CD4-positive, alpha-beta T cell treated with Interleukin-2 at 100 ng/mL for 4 hours (primary cell): ENCODE results near the gene DGKD.
A peak's percentile ranks its signal among the peaks of the same experiment; 100 is the strongest.
"Not testable (repeated sequence)": the region's sequence is repeated elsewhere in the genome, so short reads cannot be mapped to it uniquely, and the experiment has no call there.

ENCODE experiments used
- DNase-seq: peaks from one replicate; pipeline ENCODE4 v3.0.0-alpha.2; 2020; ENCODE audit warnings: low spot score

DGKD gene

DNA sequence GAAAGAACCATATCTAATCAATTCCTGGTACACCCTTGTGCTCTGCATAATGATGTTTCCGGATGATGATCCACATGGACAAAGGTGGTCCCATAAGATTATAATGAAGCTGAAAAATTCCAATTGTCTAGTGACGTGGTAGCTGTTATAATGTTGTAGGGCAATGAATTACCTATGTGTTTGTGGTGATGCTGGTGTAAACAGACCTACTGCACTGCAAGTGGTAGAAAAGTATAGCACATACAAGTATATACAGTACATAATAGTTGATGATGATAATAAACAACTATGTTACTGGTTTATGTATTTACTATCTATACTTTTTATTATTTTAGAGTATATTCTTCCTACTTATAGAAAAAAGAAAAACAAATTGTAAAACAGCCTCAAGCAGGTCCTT is 8.4 kb downstream of the DGKD start:
- DNase-seq = no peak

DNA sequence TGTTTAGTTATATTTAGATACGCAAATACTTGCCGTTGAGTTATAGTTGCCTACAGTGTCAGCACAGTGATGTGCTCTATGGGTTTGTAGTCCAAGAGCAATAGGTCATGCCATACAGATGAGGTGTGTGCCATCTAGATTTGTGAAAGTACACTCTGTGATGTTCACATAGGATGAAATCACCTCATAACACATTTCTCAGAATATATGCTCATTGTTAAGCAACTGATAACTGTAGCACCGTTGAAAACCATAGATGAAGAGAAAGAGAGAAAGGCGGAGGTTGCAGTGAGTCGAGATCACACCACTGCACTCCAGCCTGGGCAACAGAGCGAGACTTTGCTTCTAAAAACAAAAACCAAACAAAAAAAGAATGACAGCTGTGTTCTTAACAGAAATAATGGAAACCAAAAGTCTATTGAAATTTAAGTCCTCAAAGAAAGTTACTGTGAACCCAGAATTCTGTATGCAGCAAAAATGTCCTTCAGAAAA is 9.5 kb downstream of the DGKD start:
- no peak for DNase-seq

DNA sequence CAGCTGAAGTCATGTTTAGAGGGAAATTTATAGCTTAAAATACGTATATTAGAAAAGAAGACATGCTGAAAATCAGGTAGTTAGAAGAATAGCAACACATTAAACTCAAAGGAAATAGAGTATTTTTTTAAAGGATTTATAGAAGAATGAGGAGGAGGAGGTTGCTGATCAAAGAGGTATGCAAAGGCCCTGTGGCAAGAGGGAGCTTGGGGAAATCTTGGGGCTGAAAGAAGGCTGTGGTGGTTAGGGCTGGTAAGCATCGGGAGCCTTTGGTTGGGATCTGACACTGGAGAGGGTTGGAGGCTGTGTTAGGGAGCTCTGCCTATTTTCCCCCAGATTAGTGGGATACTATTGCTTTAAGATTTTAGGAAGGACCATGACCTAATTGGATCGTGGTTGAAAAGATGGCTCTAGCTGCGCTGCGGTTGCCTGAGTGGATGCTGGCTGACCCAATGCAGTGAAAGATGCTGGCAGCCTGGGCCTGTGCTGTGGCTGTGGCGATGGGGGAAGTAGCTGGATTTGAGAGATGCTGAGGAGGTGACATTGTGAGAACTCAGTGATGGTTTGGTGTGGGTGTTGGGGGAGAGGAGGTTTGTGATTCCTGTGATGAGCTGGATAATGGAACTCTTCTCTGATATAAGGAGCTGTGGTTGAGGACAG is 11.7 kb downstream of the DGKD start:
- DNase-seq = no peak

DNA sequence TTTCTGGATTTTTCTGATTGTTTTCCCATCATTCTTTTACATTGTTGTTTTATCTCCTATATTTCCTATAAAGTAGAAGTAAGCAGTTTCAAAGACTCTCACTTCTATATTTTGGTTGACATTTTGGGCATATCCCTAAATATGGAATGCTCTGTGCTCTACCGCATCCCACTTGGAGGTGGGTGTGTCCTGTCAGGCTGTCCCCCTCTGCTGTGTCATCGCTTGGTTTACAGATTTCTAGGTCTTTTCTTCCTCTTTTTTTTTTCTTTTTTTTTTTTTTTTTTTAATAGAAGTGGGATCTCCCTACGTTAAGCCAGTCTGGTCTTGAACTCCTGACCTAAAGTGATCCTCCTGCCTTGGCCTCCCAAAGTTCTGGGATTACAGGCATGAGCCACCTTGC is 13.3 kb downstream of the DGKD start:
- no peak for DNase-seq

DNA sequence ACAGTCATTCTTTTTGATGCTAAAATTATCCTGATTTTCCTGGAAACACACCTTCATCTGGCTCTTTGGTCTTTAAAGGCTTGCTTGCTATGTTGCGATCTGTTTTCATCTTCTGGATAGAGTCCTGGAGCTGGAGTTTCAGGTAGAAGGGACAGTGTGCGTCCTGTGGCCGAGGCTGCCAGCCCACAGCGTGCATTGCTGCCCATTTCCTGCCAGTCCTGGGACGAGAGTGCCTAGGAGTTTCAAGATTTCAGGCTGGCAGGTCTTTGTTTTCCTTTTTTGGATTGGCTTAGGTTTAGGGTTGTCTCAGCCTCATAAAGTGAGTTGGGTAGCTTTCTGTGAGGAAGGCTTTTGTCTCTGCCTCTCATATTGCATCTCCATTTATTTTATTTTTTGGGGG is 14.5 kb downstream of the DGKD start:
- no peak for DNase-seq

DNA sequence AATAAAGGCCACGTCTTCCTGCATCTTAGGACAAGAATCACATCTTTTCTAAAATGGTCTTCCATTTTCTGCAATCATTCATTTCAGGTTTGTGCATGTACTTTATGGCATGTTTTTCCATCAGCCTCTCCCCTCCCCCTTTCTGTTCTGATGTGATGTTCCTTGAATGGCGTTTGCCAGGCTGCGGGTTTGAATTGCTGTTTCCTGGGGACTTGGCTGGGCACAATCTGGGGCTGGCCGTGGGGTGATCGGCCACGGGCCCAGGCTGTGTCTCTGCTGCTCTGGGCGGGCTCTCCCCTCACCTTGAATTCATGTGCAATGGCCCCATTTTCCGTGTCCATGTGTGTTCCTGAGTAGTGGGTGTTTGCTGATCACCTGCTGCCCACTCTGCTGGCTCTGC is 15.2 kb downstream of the DGKD start:
- no peak for DNase-seq

DNA sequence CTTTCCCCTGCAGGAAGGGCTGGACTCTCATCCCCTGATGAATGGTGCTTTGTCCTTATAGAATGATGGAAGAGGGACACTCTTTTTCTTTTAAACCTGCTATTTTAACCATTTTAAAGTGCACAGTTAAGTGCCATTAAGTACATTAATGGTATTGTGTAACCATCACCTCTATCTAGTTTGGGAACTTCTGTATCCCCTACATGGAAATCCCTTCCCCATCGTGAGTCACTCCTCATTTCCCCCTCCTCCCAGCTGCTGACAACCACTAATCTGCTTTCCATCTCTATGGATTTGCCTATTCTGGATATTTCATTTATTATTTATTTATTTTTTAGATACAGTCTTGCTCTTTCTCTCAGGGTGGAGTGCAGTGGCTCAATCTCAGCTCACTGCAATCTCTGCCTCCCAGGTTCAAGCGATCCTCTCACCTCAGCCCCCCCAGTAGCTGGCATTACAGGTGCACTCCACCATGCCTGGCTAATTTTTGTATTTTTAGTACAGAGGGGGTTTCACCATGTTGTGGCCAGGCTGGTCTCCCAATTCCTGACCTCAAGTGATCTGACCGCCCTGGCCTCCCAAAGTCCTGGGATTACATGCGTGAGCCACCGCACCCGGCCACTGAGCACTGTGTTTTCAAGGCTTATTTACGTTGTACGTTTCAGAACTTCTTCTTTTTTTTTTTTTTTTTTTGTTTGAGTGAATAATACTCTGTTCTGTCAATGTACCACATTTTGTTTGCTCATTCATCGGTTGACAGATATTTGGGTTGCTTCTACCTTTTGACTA is 15.8 kb downstream of the DGKD start:
- no peak for DNase-seq

DNA sequence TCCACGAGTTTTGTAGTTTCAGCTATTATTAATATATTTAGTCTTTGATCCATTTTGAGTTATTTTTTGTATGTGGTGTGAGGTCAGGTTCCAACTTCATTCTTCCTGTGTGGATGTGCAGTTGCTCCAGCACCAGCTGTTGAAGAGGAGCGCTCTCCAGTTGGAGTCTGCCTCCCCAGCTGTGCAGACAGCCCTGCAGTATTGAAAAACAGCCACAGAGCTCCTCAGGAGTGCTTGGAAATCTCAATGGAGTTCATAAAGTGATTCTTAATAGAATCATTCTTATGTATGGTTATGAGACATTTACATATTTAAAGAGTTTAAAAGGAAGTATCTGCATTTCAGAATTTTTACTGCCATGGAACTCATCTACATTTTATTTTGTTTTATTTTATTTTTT is 17.3 kb downstream of the DGKD start:
- no peak for DNase-seq

DNA sequence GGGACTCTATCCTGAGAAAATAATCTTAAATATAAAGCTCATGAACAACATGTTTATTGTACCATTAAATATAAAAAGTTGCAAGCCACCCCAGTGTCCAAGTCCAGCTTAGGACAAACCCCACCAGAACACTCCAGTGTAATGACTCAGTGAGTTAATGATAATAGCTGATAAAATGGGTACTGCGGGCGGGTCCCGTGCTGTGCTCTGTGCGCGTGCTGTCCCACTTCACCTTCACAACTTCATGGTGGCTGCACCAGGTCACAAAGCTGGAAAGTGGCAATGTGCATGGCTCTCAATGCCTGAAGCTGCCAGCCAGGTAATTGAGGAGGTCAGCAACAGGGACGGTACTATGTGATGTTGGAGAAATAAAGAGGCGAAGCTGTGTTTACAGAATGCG is 18.6 kb downstream of the DGKD start:
- no peak for DNase-seq

DNA sequence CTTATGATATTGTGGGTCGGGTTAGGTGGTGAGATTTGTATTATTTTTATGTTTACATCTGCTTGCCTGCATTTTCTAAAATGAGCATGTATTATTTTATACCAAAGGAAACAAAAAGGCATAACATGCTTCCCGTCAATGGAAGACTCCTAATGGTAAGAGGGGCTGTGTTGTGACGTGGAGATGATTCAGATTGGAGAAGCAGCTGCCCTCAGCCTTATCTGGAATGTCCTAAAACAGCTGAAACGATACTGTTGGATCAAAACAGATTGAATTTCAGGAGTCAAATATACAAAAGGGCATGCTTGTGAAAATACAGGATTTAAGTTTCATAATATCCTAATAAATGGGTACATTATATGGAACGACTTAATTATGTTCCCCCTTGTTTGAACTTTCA is 19.0 kb downstream of the DGKD start:
- DNase-seq = no peak

DNA sequence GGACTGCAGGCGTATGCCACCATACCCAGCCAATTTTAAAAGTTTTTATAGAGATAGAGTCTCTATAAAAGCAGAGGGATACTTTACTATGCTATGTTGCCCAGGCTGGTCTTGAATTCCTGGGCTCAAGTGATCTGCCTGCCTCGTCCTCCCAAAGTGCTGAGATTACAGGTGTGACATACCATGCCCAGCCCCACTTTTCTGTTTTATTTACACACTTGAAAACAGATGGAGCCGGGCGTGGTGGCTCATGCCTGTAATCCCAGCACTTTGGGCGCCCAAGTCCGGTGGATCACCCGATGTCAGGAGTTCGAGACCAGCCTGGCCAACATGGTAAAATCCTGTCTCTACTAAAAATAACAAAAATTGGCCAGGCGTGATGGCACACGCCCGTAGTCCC is 20.5 kb downstream of the DGKD start:
- DNase-seq = not testable (repeated sequence)

DNA sequence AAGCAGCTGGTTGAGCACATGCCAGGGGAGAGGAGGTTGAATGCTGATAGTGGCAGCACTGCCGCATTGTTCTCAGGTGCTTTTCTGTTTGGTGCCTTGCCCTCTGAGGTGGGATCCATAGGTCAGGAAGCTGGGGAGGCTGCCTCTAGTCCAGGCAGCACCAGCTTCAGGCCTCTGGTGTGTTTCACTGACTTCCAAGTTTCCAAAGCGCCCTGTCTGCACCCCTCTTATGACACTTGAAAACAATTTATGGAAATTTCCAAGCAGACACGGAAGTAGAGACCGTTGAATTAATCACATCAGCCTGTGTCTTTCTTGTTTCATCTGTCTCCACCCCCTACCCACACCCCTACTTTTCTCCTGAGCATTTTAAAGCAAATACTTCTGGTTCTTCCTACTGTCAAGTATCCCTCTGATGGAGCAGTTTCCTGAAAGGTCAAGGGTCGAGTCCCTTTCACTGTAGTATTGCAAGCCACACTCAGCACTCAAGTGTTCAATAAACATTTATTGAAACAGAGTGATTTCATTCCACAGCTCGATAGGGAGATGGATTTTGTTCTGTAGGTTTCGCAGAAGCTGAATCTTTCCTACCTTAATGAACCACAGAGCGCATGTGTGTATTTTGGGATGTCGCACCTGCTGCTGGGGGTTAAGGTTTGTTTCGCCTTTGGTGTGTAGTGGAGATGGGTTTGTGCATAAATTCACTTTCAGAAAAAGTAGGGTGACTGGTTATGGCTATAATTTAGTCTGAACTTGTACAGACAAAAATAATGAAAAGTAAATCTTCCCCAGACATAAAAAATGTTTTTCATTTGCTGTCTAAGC is 21.4 kb downstream of the DGKD start:
- no peak for DNase-seq

DNA sequence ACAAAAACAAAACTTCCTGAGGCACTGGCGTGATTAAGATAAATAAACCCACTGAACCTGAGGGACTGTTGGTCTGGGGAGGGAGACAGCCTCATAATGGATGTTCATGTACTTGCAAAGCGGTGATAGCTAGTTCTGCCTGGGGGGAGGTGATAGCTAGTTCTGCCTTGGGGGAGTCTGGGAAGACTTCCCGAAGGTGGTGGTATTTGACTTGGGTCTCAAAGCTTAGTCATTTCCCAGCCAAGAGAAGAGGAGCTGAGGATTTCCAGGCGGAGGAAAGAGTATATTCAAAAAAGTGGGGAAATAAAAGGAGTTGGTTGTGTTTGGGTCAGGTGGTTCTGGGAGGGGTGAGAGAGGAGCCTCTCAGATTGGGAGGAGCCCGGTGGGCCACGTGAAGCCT is 24.7 kb downstream of the DGKD start:
- no peak for DNase-seq

DNA sequence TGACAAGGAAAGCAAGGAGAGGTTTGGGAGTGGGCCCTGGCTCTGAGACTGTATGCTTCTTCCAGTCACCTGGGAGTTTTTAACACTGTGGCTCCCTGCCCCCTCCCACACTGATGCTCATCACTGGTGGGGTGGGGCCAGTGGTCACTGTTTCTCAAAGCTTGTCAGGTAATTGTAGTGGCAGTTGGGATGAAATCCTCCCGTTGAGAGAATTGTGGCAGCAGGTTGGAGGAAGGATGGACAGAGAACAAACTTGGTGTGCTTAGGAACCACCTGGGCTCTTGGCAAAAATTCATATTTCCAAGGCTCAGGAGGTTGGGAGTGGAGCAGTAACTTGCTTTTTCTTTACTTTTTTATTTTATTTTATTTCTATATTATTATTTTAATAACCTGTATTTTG is 25.1 kb downstream of the DGKD start:
- DNase-seq = no peak

DNA sequence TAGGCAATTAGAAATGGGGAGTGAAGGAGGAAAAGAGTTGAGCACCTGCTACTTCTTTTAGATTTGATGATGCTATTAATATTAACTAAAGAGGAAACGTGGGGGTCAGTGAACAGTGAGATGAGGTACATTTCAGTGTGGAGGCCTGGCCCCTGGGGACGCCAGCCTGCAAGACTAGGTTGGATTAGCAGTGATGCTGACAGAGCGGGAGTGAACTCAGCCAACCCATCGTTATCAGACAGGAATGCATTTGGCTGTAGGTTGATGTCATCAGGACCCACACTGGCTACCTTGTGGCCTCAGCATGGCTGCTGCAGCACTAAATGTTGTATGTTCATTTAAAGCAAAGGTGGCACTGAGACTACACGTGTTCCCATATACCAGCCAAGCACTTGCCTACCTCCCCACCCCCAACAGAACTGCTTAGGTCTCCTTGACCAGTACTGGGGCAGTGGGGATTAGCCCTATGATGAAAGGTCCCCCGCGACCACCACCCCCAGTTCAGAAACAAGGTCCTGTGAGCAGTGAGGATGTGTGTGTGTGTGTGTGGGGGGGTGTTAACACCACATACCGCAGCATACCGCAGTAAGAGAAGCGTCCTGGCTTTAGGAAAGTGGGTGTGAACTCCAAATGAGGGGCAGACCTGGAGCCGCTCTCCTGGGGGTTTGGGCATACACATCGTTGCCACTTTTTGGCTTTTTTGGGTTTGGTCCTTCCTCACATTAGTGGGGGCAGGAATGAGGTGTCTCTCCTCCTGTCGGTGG is 26.0 kb downstream of the DGKD start:
- DNase-seq = no peak

DNA sequence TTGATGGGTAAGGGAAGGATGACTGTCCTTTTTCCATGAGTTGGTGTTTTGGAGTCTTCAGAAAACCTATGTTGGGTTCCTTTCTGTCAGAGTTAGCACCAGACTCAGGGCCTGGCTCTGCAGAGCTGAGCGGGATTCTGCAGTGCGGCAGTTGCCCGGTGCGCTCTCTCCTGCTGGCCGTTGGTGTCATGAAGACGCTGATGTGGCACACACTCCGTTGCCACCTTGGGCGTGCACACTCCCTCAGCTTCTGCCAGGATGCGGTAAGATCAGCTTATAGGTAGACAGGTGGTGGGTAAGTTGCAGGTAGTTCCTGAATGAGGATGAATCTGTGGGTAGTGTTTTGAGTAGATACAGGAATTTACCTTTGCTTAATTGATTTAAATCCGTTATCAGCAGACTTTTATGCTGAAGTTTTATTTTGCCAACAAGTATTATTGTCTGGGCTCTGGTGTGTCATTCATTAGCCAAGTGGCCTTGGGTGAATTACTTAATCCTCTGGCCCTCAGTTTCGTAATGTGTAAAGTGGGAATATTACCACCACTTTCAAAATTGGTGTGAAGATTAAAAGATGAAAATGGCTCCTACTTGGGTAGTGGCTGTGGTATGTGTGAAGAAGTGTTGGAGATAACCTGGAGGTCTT is 26.8 kb downstream of the DGKD start:
- DNase-seq = no peak

DNA sequence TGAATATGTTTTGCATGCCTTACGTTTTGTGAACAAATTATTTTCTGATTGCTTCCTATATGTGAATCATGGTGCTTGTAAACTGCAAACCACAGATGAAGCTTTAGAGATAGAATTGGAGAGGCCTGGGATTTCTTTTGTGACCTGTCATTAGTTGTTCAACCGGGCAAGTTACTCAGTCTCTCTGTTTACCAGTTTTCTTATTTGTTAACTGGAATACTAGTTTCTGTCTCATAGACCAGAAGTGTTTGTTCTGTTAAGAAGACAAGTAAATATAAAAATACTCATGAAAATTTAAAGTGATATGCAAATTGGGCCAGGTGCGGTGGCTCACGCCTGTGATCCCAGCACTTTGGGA is 27.3 kb downstream of the DGKD start:
- no peak for DNase-seq

DNA sequence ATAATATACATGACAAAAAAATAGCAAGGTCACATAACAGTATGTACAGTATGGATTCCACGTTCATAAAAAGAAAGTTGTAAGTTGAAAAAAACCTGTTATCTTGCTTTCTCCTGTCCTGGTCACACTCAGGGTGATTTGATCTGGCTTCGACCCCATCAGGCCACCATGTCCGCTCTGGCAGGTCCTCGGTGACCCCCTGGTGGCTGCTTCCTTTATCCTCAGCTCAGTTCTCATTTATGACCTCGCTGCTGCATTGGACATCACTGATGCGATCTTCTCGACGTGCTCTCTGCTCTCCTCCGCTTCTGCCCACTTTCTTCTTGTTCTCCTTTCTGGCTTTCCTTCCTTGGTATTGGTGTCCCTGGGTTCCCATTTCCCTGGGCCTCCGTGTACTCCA is 29.7 kb downstream of the DGKD start:
- DNase-seq = no peak

DNA sequence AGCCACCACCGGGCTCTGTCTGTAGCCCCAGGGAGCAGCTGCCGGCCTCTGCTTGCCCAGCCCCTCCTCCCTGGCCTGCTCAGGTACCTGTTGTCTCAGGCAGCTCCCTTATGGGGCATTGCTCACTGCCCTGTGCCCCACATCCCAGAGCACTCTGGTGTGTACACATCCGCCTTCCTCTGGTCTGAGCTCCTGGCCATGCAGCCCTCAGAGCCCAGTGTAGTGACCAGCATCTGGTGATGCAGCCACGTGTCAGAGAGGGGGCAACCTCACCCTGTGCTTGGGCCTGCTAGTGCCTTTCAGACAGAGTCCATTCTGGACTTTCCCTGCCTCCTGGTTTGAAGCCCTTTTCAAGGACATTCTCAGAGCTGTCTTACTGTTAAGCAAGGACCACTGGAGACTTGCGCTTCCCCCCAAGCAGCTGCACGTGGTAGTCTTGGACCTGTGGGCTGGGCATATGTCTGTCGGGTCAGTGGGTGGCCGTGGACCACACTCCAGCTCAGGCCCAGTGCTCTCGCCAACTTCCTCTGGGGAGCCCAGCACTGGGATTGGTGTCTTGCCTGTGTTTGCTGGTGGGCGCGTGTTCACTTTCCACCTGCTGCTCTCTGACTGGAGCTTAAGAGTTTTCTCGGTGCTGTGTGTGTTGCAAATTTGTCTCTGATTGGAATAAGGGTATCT is 30.7 kb downstream of the DGKD start:
- DNase-seq = no peak

DNA sequence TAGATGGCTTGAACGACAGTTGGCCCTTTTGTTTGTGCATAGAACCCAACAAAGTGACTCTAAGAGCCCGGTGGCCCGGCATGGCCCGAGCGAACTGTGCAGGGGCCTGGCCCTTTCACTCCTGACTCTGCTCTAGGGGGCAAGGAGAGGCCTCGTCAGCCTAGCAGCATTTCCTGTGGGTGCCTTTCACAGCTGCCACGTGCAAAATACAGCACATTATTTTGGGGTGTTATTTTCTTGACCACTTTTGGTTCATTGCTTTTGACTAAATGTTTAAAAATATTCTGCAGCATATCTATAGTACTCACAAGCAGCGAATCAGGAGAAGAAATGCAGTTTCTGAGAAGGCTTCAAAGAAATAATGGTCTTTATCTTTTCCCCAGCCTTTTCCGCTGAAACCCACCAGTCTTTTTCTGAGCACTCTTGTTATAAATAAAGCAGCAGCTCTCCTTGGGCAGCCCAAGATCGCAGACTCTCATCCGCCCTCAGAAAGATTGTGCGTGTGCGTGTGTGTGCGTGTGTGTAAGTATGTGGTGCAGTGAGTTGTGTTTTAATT is 31.3 kb downstream of the DGKD start:
- peak; percentile 58 for DNase-seq
